ENCODE results near the gene DLGAP1. TPM values are rescaled to one million over a fixed set of nuclear protein-coding genes. Genes with fewer than 3 reads are reported as not detected.

Gene DLGAP1
- total and polyA plus RNA-seq, 2 of the 8 experiments (the other 6 are each of a cell fraction or from before 2014, with no cell fraction given), result 11.8 to 16.9 TPM

DNA sequence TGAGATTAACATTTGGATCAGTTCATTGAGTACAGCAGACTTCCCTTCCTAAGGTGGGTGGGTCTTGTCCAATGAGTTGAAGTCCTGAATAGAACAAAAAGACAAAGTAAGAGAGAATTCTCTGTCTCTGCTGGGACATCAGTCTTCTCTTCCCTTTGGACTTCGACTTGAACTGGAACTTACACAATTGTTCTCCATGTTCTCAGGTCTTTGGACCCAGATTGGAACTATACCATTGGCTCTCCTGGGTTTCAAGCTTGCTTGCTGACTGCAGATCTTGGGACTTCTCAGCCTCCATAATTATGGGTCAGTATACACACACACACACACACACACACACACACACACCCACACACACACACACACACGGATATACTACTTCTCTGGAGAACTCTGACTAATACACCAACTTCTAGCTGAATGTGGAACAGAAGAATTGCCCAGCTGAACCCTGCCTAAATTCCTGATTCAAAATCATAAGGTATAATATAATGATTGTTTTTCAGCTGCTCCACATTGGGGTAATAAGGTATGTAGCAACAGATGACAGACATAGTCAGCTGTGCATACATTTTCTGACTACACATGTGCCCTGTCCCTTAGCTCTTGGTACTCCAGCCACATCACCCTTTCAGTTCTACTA is 791.1 kb downstream of the DLGAP1 start:
- CTCF ChIA-PET (ENCODE audit: partially characterized antibody), result interaction anchor here (0.6 to 5.7 kb wide), 28 partner anchors 14 to 385 kb away, joined by 3 to 66 read pairs (median 6); no protein-coding TSS in a partner anchor
- Histone ChIP-seq H3K4me1 (replicated peaks in 1 of 4; ENCODE audit: control insufficient read depth in 3 of 4, insufficient read depth in 4 of 4, low read length in 3 of 4) (peaks cover 3 to 13% (median 9%) of the 10 kb centered on the region in 4 experiments; a peak in 6 of 7 replicates), H3K9ac (replicated peaks in 1 of 4; ENCODE audit: extremely low read depth in 1 of 4, low read depth in 3 of 4, low read length in 3 of 4) (no peak overlapping the region), H3K79me2 (ENCODE audit: control insufficient read depth in 1 of 2, insufficient read depth in 2 of 2, low read length in 2 of 2) (no peaks in the 10 kb centered on the region), H2AK5ac (ENCODE audit: low read depth, low read length) (no peak overlapping the region; the same call in 1 of the 2 replicates), H3K4me2 (ENCODE audit: insufficient read depth in 1 of 2, low read depth in 2 of 2, low read length in 2 of 2) (no peak overlapping the region), H2BK120ac (replicated peaks; ENCODE audit: low read depth, low read length) (peak overlapping the region; percentile 10), H3K4me3 (ENCODE audit: extremely low read depth in 1 of 4, insufficient read depth in 2 of 4, low read depth in 3 of 4, low read length in 4 of 4) (no peak overlapping the region), H2BK12ac (ENCODE audit: low read depth, low read length) (peak overlapping the region; percentile 51; the same call in 1 of the 2 replicates), H3K14ac (ENCODE audit: insufficient read length) (no peak overlapping the region), H4K20me1 (replicated peaks in 1 of 2; ENCODE audit: control insufficient read depth in 1 of 2, insufficient read depth in 2 of 2, low read length in 2 of 2) (no peaks in the 10 kb centered on the region), H3K23me2 (ENCODE audit: low read depth, low read length) (no peaks in the 10 kb centered on the region), H2BK15ac (ENCODE audit: low read length) (no peak overlapping the region), H3K18ac (ENCODE audit: extremely low read depth, low read length) (peak overlapping the region; percentile 39; the same call in 1 of the 2 replicates), H4K91ac (replicated peaks; ENCODE audit: insufficient read length, low read length) (peak overlapping the region; percentile 29), H3K56ac (replicated peaks; ENCODE audit: insufficient read length, low read depth, low read length) (no peak overlapping the region), H2BK5ac (ENCODE audit: low read depth, low read length) (no peak overlapping the region; the same call in 1 of the 2 replicates), H3K4ac (replicated peaks; ENCODE audit: insufficient read length, low read depth, low read length) (no peak overlapping the region), H3K27ac (ENCODE audit: low read depth, low read length) (no peak overlapping the region), H4K8ac (ENCODE audit: extremely low read depth, insufficient read depth, low read length) (no peak overlapping the region), H3K79me1 (ENCODE audit: low read depth, low read length) (no peaks in the 10 kb centered on the region), H3K23ac (ENCODE audit: insufficient read length) (no peak overlapping the region), H3K27me3 (replicated peaks in 1 of 4; ENCODE audit: control insufficient read depth in 3 of 4, extremely low read depth in 1 of 4, insufficient read depth in 3 of 4, low read length in 3 of 4) (peaks cover 0 to 1% (median 0%) of the 10 kb centered on the region in 4 experiments; a peak in 1 of 7 replicates), H3K36me3 (ENCODE audit: control insufficient read depth in 2 of 4, insufficient read depth in 4 of 4, low read length in 3 of 4) (peaks cover 0 to 7% (median 0%) of the 10 kb centered on the region in 4 experiments; a peak in 2 of 8 replicates), H2AFZ (ENCODE audit: low read length) (no peak overlapping the region), H3K9me3 (ENCODE audit: insufficient read depth in 2 of 2, low read depth in 1 of 2, low read length in 1 of 2) (peaks cover 4 to 8% of the 10 kb centered on the region in 2 experiments; a peak in 2 of 4 replicates), H4K5ac (ENCODE audit: insufficient read length, low read depth, low read length) (no peak overlapping the region), H2BK20ac (ENCODE audit: low read length) (peak overlapping the region; percentile 18; the same call in 1 of the 2 replicates)
- DNase-seq (ENCODE audit: low read depth in 1 of 2, low spot score in 2 of 2) (no peak), FAIRE-seq (no peak)
- POLR2A ChIA-PET (ENCODE audit: partially characterized antibody), result interaction anchor here (0.8 to 3.5 kb wide), 8 partner anchors 11 to 212 kb away, joined by 3 to 37 read pairs (median 5); no protein-coding TSS in a partner anchor
- 92% methylated on average over 2 of the region's 2 CpGs; no CpG with 5 or more reads in 1 of the 2 experiments for WGBS, 2 experiments (ENCODE audit: extremely low coverage in 1 of 2, insufficient coverage in 1 of 2, insufficient read length in 1 of 2, insufficient replicate concordance in 2 of 2, low coverage in 1 of 2, low lambda C conversion rate in 2 of 2, missing lambda C conversion rate in 1 of 2)
- no peak for TF ChIP-seq EZH2 (IDR thresholded peaks at IDR 0.05; ENCODE audit: low read depth, low read length, severe bottlenecking)
- no peak for TF ChIP-seq CBX8 (IDR thresholded peaks at IDR 0.05; ENCODE audit: borderline replicate concordance, low read depth, low read length)
- no peak for TF ChIP-seq GTF2F1 (IDR thresholded peaks at IDR 0.05; ENCODE audit: borderline replicate concordance, low read depth, low read length)
- TF ChIP-seq GABPA (IDR thresholded peaks at IDR 0.05; ENCODE audit: borderline replicate concordance, insufficient read depth, low read length), result no peak
- TF ChIP-seq, protein P1, sequence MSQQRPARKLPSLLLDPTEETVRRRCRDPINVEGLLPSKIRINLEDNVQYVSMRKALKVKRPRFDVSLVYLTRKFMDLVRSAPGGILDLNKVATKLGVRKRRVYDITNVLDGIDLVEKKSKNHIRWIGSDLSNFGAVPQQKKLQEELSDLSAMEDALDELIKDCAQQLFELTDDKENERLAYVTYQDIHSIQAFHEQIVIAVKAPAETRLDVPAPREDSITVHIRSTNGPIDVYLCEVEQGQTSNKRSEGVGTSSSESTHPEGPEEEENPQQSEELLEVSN (IDR thresholded peaks at IDR 0.05), result no peak
- no peak for TF ChIP-seq KDM1A (IDR thresholded peaks at IDR 0.05; ENCODE audit: borderline replicate concordance, low read length)
